Measurements from ENCODE around the gene ENAM.

- TF ChIP-seq ZNF496 (CRISPR knock-in tag; IDR thresholded peaks at IDR 0.05; ENCODE audit: insufficient replicate concordance) (no peak), MAX (IDR thresholded peaks at IDR 0.05) (no peak), CTCF (CRISPR knock-in tag; IDR thresholded peaks at IDR 0.05) (no peak), PHF8 (CRISPR knock-in tag; IDR thresholded peaks at IDR 0.05) (no peak), SMC3 (IDR thresholded peaks at IDR 0.05; ENCODE audit: low read length) (no peak)
Measured at GRCh38 chr4:70678383-70678999, 49.9 kb downstream of the ENAM start.
